A673 (cell line): Measurements from ENCODE around the gene FGD6. TPM values are rescaled to one million over a fixed set of nuclear protein-coding genes. Genes with fewer than 3 reads are reported as not detected.

Source experiments
- BruUV-seq: library from RNA; stranded (reverse); fragments of 400-500 nt; replicated peaks from 2 replicates; lab custom pipeline; 2021; lab: Mats Ljungman, UMichigan
- CTCF ChIA-PET: fragments of 300-600 bp; sonication (Branson Sonifier 250); formaldehyde crosslinking; loops from one replicate; lab custom pipeline; 2022; ENCODE audit warnings: antibody characterized with exemption; lab: Charles Lee
- POLR2A ChIA-PET: fragments of 300-600 bp; sonication (Branson Sonifier 250); formaldehyde crosslinking; loops from one replicate; lab custom pipeline; 2022; ENCODE audit warnings: antibody characterized with exemption; ENCODE audit not compliant: low non-redundant PET; lab: Charles Lee
- DNase-seq: peaks from one replicate; pipeline ENCODE4 v3.0.0-alpha.2; 2015; ENCODE audit warnings: low spot score
- H3K27ac ChIP-seq: fragments of 200-600 bp; sonication (generic); 2 replicates; pipeline ENCODE4 v1.5.1; 2016; ENCODE audit warnings: mixed run types, low read depth, mild to moderate bottlenecking, mixed read lengths, antibody characterized with exemption, low read length; ENCODE audit not compliant: poor library complexity, severe bottlenecking
- H3K27me3 ChIP-seq: fragments of 200-600 bp; sonication (generic); replicated peaks from 2 replicates; pipeline ENCODE4 v1.6.1; 2017; ENCODE audit warnings: mixed run types, low read depth, mild to moderate bottlenecking, mixed read lengths, antibody characterized with exemption, low read length; ENCODE audit not compliant: insufficient read depth, poor library complexity
- H3K36me3 ChIP-seq: fragments of 200-600 bp; sonication (generic); 2 replicates; pipeline ENCODE4 v1.6.1; 2016; ENCODE audit warnings: mixed run types, mild to moderate bottlenecking, mixed read lengths, antibody characterized with exemption, low read length; ENCODE audit not compliant: insufficient read depth, poor library complexity, severe bottlenecking
- H3K4me1 ChIP-seq: fragments of 200-600 bp; sonication (generic); 2 replicates; pipeline ENCODE4 v1.6.1; 2017; ENCODE audit warnings: mixed run types, mild to moderate bottlenecking, mixed read lengths, antibody characterized with exemption, low read length; ENCODE audit not compliant: insufficient read depth, poor library complexity, severe bottlenecking
- H3K4me3 ChIP-seq: fragments of 200-600 bp; sonication (generic); 2 replicates; pipeline ENCODE4 v1.5.1; 2016; ENCODE audit warnings: low read depth, mixed run types, mild to moderate bottlenecking, mixed read lengths, low read length; ENCODE audit not compliant: poor library complexity, severe bottlenecking
- H3K9me3 ChIP-seq: fragments of 200-600 bp; sonication (generic); 2 replicates; pipeline ENCODE4 v1.6.1; 2016; ENCODE audit warnings: mixed run types, low read depth, mild to moderate bottlenecking, mixed read lengths, antibody characterized with exemption, low read length; ENCODE audit not compliant: poor library complexity, severe bottlenecking
- EZH2 ChIP-seq: fragments of 200-600 bp; sonication (generic); IDR thresholded peaks from 2 replicates; pipeline ENCODE4 v1.6.1; 2017; ENCODE audit warnings: borderline replicate concordance, low read depth, mild to moderate bottlenecking, mixed read lengths, antibody characterized with exemption, low read length; ENCODE audit not compliant: poor library complexity, severe bottlenecking
- intact Hi-C: fragments of 100-400 bp; cut with micrococcal nuclease; formaldehyde crosslinking; loops from one replicate; pipeline ENCODE4 v1.10.0; 2022; ENCODE audit not compliant: unreplicated experiment
- total RNA-seq: library from RNA; stranded (reverse); gene quantifications from 2 replicates; pipeline ENCODE4 v1.2.3, GENCODE V29; 2021
- TF ChIP-seq, protein P1 (sequence below): fragments of 300-800, 200-600 bp; sonication (generic); conservative IDR thresholded peaks from 2 replicates; pipeline ENCODE4 v1.5.1; 2017; ENCODE audit warnings: low read depth, mild to moderate bottlenecking, antibody characterized with exemption, low read length, moderate library complexity, mixed read lengths

The FGD6 gene
- total RNA-seq, 1 experiment from 2014 or later = 11.7 TPM

DNA sequence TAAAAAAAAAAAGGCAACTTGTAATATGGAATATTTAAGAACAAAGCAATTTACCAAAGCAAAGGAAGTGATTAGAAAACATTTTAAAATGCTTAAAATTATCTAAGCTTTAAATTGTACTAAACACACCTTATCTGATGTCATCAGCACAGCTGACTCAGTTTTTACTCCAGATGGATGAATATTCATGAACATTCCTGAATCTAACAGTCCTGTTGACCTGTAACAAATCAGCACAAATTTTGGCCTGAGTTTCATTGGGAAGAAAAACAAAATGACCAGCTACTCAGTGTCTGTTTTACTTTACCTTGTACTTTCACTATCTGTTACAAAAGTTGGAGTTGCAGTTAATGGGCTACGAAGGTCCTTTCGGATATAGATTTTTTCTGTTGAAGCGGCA, 159.8 kb downstream of the FGD6 start:
- peaks cover 64% of the 10 kb centered on the region for H3K36me3 ChIP-seq
- BruUV-seq = no TSS peak

DNA sequence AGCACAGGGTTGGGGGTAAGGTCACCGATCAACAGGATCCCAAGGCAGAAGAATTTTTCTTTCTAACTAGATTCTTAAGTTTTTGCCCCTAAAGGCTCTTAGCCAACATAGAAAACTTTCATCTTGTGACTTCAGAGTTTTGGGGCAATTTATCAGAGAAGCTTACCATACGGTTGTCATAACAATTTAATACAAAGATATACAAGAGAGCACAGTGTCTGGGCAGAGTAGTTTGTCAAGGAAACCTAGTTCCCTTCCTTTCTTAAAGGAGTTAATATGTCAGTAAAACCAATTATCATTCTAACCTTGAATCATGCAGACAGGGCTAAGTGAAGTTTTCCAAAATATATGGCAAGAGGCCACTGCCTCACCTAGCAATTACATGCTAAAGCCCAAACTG, 162.2 kb downstream of the FGD6 start:
- Histone ChIP-seq H3K36me3 (peaks cover 54% of the 10 kb centered on the region), H3K27me3 (no peaks in the 10 kb centered on the region), H3K4me3 (no peak overlapping the region), H3K9me3 (no peaks in the 10 kb centered on the region), H3K4me1 (no peaks in the 10 kb centered on the region), H3K27ac (no peak overlapping the region)
- intact Hi-C loops = no loop called here
- CTCF ChIA-PET = no interaction called here
- no TSS peak for BruUV-seq
- DNase-seq = no peak
- TF ChIP-seq, protein P1, sequence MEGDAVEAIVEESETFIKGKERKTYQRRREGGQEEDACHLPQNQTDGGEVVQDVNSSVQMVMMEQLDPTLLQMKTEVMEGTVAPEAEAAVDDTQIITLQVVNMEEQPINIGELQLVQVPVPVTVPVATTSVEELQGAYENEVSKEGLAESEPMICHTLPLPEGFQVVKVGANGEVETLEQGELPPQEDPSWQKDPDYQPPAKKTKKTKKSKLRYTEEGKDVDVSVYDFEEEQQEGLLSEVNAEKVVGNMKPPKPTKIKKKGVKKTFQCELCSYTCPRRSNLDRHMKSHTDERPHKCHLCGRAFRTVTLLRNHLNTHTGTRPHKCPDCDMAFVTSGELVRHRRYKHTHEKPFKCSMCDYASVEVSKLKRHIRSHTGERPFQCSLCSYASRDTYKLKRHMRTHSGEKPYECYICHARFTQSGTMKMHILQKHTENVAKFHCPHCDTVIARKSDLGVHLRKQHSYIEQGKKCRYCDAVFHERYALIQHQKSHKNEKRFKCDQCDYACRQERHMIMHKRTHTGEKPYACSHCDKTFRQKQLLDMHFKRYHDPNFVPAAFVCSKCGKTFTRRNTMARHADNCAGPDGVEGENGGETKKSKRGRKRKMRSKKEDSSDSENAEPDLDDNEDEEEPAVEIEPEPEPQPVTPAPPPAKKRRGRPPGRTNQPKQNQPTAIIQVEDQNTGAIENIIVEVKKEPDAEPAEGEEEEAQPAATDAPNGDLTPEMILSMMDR = no peak
- no peak for TF ChIP-seq EZH2
- POLR2A ChIA-PET = no interaction called here

More for the DNA sequence above, 159.8 kb downstream of the FGD6 start:
- ChIA-PET POLR2A (no interaction called here), CTCF (interaction anchor here (0.7 kb wide), 1 partner anchor 20 kb away, joined by 7 read pairs; no protein-coding TSS in a partner anchor)
- H3K27me3 ChIP-seq = no peaks in the 10 kb centered on the region
- intact Hi-C loops = no loop called here
- no peaks in the 10 kb centered on the region for H3K9me3 ChIP-seq
- H3K27ac ChIP-seq = no peak overlapping the region
- no peak for DNase-seq
- H3K4me3 ChIP-seq = no peak overlapping the region
- TF ChIP-seq, protein P1 = no peak
- no peak for TF ChIP-seq EZH2
- H3K4me1 ChIP-seq = no peaks in the 10 kb centered on the region

DNA sequence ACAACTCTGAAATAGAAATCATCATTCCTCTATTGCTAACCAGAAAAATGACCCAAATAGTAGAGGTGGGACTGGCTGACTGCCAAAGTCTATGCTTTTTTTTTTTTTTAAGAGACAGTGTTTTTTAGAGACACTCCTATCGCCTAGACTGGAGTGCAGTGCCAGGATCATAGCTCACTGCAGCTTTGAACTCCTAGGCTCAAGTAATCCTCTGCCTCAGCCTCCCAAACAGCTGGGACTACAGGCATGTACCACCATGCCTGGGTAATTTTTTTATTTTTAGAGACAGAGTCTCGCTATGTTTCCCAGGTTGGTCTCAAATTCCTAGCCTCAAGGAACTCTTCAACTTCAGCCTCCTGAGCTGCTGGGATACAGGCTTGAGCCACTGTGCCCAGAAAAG, 163.1 kb downstream of the FGD6 start:
- BruUV-seq = no TSS peak
- ChIA-PET POLR2A (no interaction called here), CTCF (no interaction called here)
- no peak for DNase-seq
- intact Hi-C loops = no loop called here
- Histone ChIP-seq H3K9me3 (no peaks in the 10 kb centered on the region), H3K27me3 (no peaks in the 10 kb centered on the region), H3K27ac (no peak overlapping the region), H3K4me3 (no peak overlapping the region), H3K4me1 (no peaks in the 10 kb centered on the region), H3K36me3 (peaks cover 46% of the 10 kb centered on the region)
- TF ChIP-seq EZH2 = no peak
- TF ChIP-seq, protein P1 = no peak
